SK-N-SH (cell line): ENCODE results near the gene PRKCA. TPM values are rescaled to one million over a fixed set of nuclear protein-coding genes. Genes with fewer than 3 reads are reported as not detected.

Source experiments
- CTCF ChIA-PET: fragments of 300-600, 350-600 bp; formaldehyde crosslinking; extraction: SDS; loops from one replicate; lab custom pipeline; 2021; lab: Yijun Ruan, JAX
- POLR2A ChIA-PET: fragments of 350-600 bp; sonication (Branson Sonifier 250); formaldehyde crosslinking; extraction: SDS; loops from one replicate; lab custom pipeline; 2020; ENCODE audit warnings: antibody characterized with exemption, inconsistent platforms; lab: Yijun Ruan, JAX
- DNase-seq: peaks from one replicate; pipeline ENCODE4 v3.0.0; 2012
- H2AFZ ChIP-seq: fragments of 200-600 bp; sonication (generic); 2 replicates; pipeline ENCODE4 v1.8.1; 2016; ENCODE audit warnings: antibody characterized with exemption, mild to moderate bottlenecking, low read depth
- H3F3A ChIP-seq: fragments of 200-600 bp; sonication (generic); replicated peaks from 2 replicates; pipeline ENCODE3; 2016; ENCODE audit warnings: antibody characterized with exemption, mild to moderate bottlenecking; ENCODE audit not compliant: insufficient read depth
- H3K27ac ChIP-seq, 2 experiments: fragments of 200-500 bp in 1 of 2; fragments of 200-600 bp in 1 of 2; sonication (Bioruptor generic) in 1 of 2; sonication (generic), shearing (Covaris generic) in 1 of 2; 2 replicates each; pipeline versions ENCODE4 v1.5.1 to v1.6.1; 2014 to 2016; ENCODE audit warnings: low read depth in 2 of 2, inconsistent platforms in 1 of 2, low read length in 1 of 2, mild to moderate bottlenecking in 1 of 2, mixed read lengths in 1 of 2
- H3K27me3 ChIP-seq: fragments of 200-600 bp; sonication (generic), shearing (Covaris generic); 2 replicates; pipeline ENCODE4 v1.6.1; 2016; ENCODE audit warnings: mixed run types; ENCODE audit not compliant: insufficient read depth
- H3K36me3 ChIP-seq, 2 experiments: fragments of 200-500 bp in 1 of 2; fragments of 200-600 bp in 1 of 2; sonication (Bioruptor generic) in 1 of 2; sonication (generic) in 1 of 2; replicated peaks in 1 of 2; 2 replicates each; pipeline versions ENCODE3 to v1.5.1; 2014 to 2016; ENCODE audit warnings: low read length in 1 of 2, mild to moderate bottlenecking in 1 of 2; ENCODE audit not compliant: insufficient read depth in 2 of 2, control insufficient read depth in 1 of 2
- H3K4me1 ChIP-seq, 2 experiments: fragments of 200-500 bp in 1 of 2; fragments of 200-600 bp in 1 of 2; sonication (Bioruptor generic) in 1 of 2; sonication (generic), shearing (Covaris generic) in 1 of 2; 2 replicates each; pipeline versions ENCODE4 v1.5.1 to v1.6.1; 2014 to 2016; ENCODE audit warnings: low read depth in 1 of 2, low read length in 1 of 2, mixed run types in 1 of 2; ENCODE audit not compliant: insufficient read depth in 2 of 2, control insufficient read depth in 1 of 2
- H3K4me2 ChIP-seq: fragments of 200-600 bp; sonication (generic), shearing (Covaris generic); 2 replicates; pipeline ENCODE4 v1.6.1; 2017; ENCODE audit warnings: mixed run types
- H3K4me3 ChIP-seq, 2 experiments: fragments of 200-500 bp in 1 of 2; fragments of 200-600 bp in 1 of 2; sonication (Bioruptor generic) in 1 of 2; sonication (generic), shearing (Covaris generic) in 1 of 2; 2 replicates each; pipeline versions ENCODE4 v1.5.1 to v1.8.1; 2014 to 2016; ENCODE audit warnings: low read depth in 2 of 2, inconsistent platforms in 1 of 2, low read length in 1 of 2, mild to moderate bottlenecking in 1 of 2, mixed read lengths in 1 of 2, moderate library complexity in 1 of 2
- H3K79me2 ChIP-seq: fragments of 200-600 bp; sonication (generic); 2 replicates; pipeline ENCODE4 v1.8.1; 2017; ENCODE audit warnings: mild to moderate bottlenecking; ENCODE audit not compliant: insufficient read depth
- H3K9ac ChIP-seq: fragments of 200-600 bp; sonication (generic); 2 replicates; pipeline ENCODE4 v1.6.1; 2017; ENCODE audit warnings: mixed run types
- H3K9me2 ChIP-seq: fragments of 200-600 bp; sonication (generic); 2 replicates; pipeline ENCODE4 v1.6.1; 2017; ENCODE audit warnings: mixed run types
- H3K9me3 ChIP-seq: fragments of 200-600 bp; sonication (generic); 2 replicates; pipeline ENCODE4 v1.6.1; 2017; ENCODE audit warnings: mixed run types, mild to moderate bottlenecking, moderate library complexity
- H4K20me1 ChIP-seq: fragments of 200-600 bp; sonication (generic); 2 replicates; pipeline ENCODE4 v1.6.1; 2017; ENCODE audit warnings: mild to moderate bottlenecking, mixed run types; ENCODE audit not compliant: insufficient read depth
- CHD2 ChIP-seq: fragments of 150-350 bp; IDR thresholded peaks from 2 replicates; pipeline ENCODE4 v1.6.1; 2018; ENCODE audit warnings: low read length; ENCODE audit not compliant: partially characterized antibody
- CTCF ChIP-seq: fragments of 200-600 bp; sonication (generic); IDR thresholded peaks from 2 replicates; pipeline ENCODE4 v1.6.1; 2017; ENCODE audit warnings: antibody characterized with exemption, mild to moderate bottlenecking, moderate library complexity
- ELF1 ChIP-seq: IDR thresholded peaks from 2 replicates; pipeline ENCODE4 v1.4.0; 2012
- EZH2phosphoT487 ChIP-seq: fragments of 200-600 bp; sonication (generic); IDR thresholded peaks from 2 replicates; pipeline ENCODE4 v1.6.1; 2017; ENCODE audit warnings: low read depth, mixed run types, mild to moderate bottlenecking, antibody characterized with exemption, moderate library complexity, borderline replicate concordance
- FOSL2 ChIP-seq: IDR thresholded peaks from 2 replicates; pipeline ENCODE4 v1.4.0; 2012; ENCODE audit warnings: low read depth, mild to moderate bottlenecking, moderate library complexity, borderline replicate concordance
- FOXJ3 ChIP-seq: sonication (generic); formaldehyde crosslinking; IDR thresholded peaks from 2 replicates; pipeline ENCODE4 v1.5.1; 2020; ENCODE audit warnings: mild to moderate bottlenecking, missing genetic modification reagents
- GABPA ChIP-seq: IDR thresholded peaks from 2 replicates; pipeline ENCODE4 v1.4.0; 2012; ENCODE audit warnings: low read depth, mild to moderate bottlenecking
- MAX ChIP-seq: IDR thresholded peaks from 2 replicates; pipeline ENCODE4 v1.4.0; 2012; ENCODE audit warnings: low read depth
- MEF2A ChIP-seq: IDR thresholded peaks from 2 replicates; pipeline ENCODE4 v1.4.0; 2012; ENCODE audit warnings: low read depth, borderline replicate concordance
- PBX3 ChIP-seq: IDR thresholded peaks from 2 replicates; pipeline ENCODE4; 2012
- RAD21 ChIP-seq: IDR thresholded peaks from 2 replicates; pipeline ENCODE4 v1.6.1; 2012; ENCODE audit warnings: mild to moderate bottlenecking, low read length
- RFX5 ChIP-seq: IDR thresholded peaks from 2 replicates; pipeline ENCODE4 v1.6.1; 2012; ENCODE audit warnings: mild to moderate bottlenecking, improper control_type of control experiment, low read length
- RXRA ChIP-seq: IDR thresholded peaks from 2 replicates; pipeline ENCODE4 v1.4.0; 2012; ENCODE audit warnings: low read depth, mild to moderate bottlenecking, borderline replicate concordance
- SMC3 ChIP-seq: IDR thresholded peaks from 2 replicates; pipeline ENCODE4 v1.6.1; 2012; ENCODE audit warnings: low read depth, low read length, improper control_type of control experiment
- ZBTB33 ChIP-seq: IDR thresholded peaks from 2 replicates; pipeline ENCODE4 v1.4.0; 2012; ENCODE audit warnings: low read depth, borderline replicate concordance
- WGBS: methylation state at CpG from one replicate; pipeline ENCODE4 v1.1.6; 2017; ENCODE audit warnings: low lambda C conversion rate; 5-methylcytosine and 5-hydroxymethylcytosine counted together
- polyA plus RNA-seq, 3 experiments: library from polyadenylated mRNA; depleted of rRNA; stranded (reverse); fragments of >200 nt; gene quantifications; 2 replicates each; pipeline ENCODE4 v1.2.3, GENCODE V29; 2012

PRKCA gene
- polyA plus RNA-seq, 1 of the 3 experiments (the other 2 are of a cell fraction): 108 TPM

GRCh38 chr17:66752411-66752810 lies 450.0 kb downstream of the PRKCA start:
- no peaks in the 10 kb centered on the region for H3K9me2 ChIP-seq
- H3F3A ChIP-seq: no peaks in the 10 kb centered on the region
- peaks cover 0 to 5% of the 10 kb centered on the region in 2 experiments; a peak in 1 of 4 replicates for H3K4me1 ChIP-seq
- no peak overlapping the region for H3K4me3 ChIP-seq
- H3K9me3 ChIP-seq: no peaks in the 10 kb centered on the region
- H2AFZ ChIP-seq: no peak overlapping the region
- no peak overlapping the region for H3K9ac ChIP-seq
- CTCF ChIA-PET: interaction anchor here (0.7 kb wide), 1 partner anchor 24 kb away, joined by 4 read pairs; no protein-coding TSS in a partner anchor
- H3K27ac ChIP-seq: no peak overlapping the region
- WGBS: 95% methylated on average over 2 of the region's 3 CpGs
- no peak for TF ChIP-seq FOXJ3
- no peak for TF ChIP-seq CHD2
- no peak for TF ChIP-seq RXRA
- TF ChIP-seq PBX3: no peak
- TF ChIP-seq EZH2phosphoT487: no peak
- no peak for TF ChIP-seq SMC3
- TF ChIP-seq CTCF: no peak
- TF ChIP-seq FOSL2: no peak
- no peak for TF ChIP-seq RAD21
- no peak for TF ChIP-seq MAX
- TF ChIP-seq GABPA: no peak
- TF ChIP-seq RFX5: no peak
- no peak for TF ChIP-seq ELF1
- TF ChIP-seq MEF2A: no peak
- TF ChIP-seq ZBTB33: no peak
- H3K79me2 ChIP-seq: no peaks in the 10 kb centered on the region
- peaks cover 57 to 77% of the 10 kb centered on the region in 2 experiments for H3K36me3 ChIP-seq
- POLR2A ChIA-PET: no interaction called here
- DNase-seq: no peak
- no peak overlapping the region for H3K4me2 ChIP-seq
- no peaks in the 10 kb centered on the region for H4K20me1 ChIP-seq
- H3K27me3 ChIP-seq: no peaks in the 10 kb centered on the region
